GM23338 (cell line): ENCODE measurements around the gene TYMP. TPM values are rescaled to one million over a fixed set of nuclear protein-coding genes. Genes with fewer than 3 reads are reported as not detected.

Experiments
- ATAC-seq: fragments of 200-7000 bp; cut with Tn5 transposase; 3 replicates; pipeline ENCODE4 v1.9.1; 2020
- DNase-seq: peaks from one replicate; pipeline ENCODE4 v3.0.0-alpha.2; 2015; ENCODE audit warnings: low spot score
- H2AFZ ChIP-seq: fragments of 200-600 bp; sonication (generic); 2 replicates; pipeline ENCODE4 v1.8.0; 2016; ENCODE audit warnings: antibody characterized with exemption, mild to moderate bottlenecking, moderate library complexity
- H3F3A ChIP-seq: fragments of 200-600 bp; sonication (generic); replicated peaks from 2 replicates; pipeline ENCODE4 v1.8.0; 2017; ENCODE audit warnings: antibody characterized with exemption, mixed run types, low read depth
- H3K27ac ChIP-seq: fragments of 200-600 bp; sonication (generic); 2 replicates; pipeline ENCODE4 v1.6.1; 2016; ENCODE audit warnings: low read depth
- H3K27me3 ChIP-seq: fragments of 200-600 bp; sonication (generic); 2 replicates; pipeline ENCODE4 v1.8.0; 2016; ENCODE audit warnings: mild to moderate bottlenecking, mixed run types, moderate library complexity; ENCODE audit not compliant: insufficient read depth
- H3K36me3 ChIP-seq: fragments of 200-600 bp; sonication (generic); 2 replicates; pipeline ENCODE4 v1.8.0; 2016; ENCODE audit warnings: mild to moderate bottlenecking; ENCODE audit not compliant: insufficient read depth
- H3K4me1 ChIP-seq: fragments of 200-600 bp; sonication (generic); 2 replicates; pipeline ENCODE4 v1.8.0; 2016; ENCODE audit warnings: mild to moderate bottlenecking, moderate library complexity; ENCODE audit not compliant: insufficient read depth
- H3K4me2 ChIP-seq: fragments of 200-600 bp; sonication (generic); 2 replicates; pipeline ENCODE4 v1.7.1; 2017; ENCODE audit warnings: mixed run types
- H3K4me3 ChIP-seq: fragments of 200-600 bp; sonication (generic); 2 replicates; pipeline ENCODE4 v1.6.1; 2016; ENCODE audit warnings: mixed run types
- H3K79me2 ChIP-seq: fragments of 200-600 bp; sonication (generic); replicated peaks from 2 replicates; pipeline ENCODE4 v1.8.0; 2017; ENCODE audit warnings: mild to moderate bottlenecking; ENCODE audit not compliant: insufficient read depth
- H3K9me2 ChIP-seq: fragments of 200-600 bp; sonication (generic); 2 replicates; pipeline ENCODE4 v1.8.0; 2017; ENCODE audit not compliant: insufficient read depth
- H4K20me1 ChIP-seq: fragments of 200-600 bp; sonication (generic); replicated peaks from 2 replicates; pipeline ENCODE4 v1.8.0; 2017; ENCODE audit warnings: mild to moderate bottlenecking; ENCODE audit not compliant: insufficient read depth
- H3K27ac Mint-ChIP-seq: 2 replicates; pipeline ENCODE4 v1.8.0; 2020; ENCODE audit warnings: inconsistent platforms, mild to moderate bottlenecking, moderate library complexity, mixed read lengths
- H3K27me3 Mint-ChIP-seq: 3 replicates; pipeline ENCODE4 v1.8.0; 2022; ENCODE audit warnings: low read depth, mild to moderate bottlenecking, moderate library complexity, mixed read lengths, inconsistent platforms; ENCODE audit not compliant: insufficient read depth, poor library complexity
- H3K36me3 Mint-ChIP-seq: 3 replicates; pipeline ENCODE4 v1.8.0; 2021; ENCODE audit warnings: low read depth, mild to moderate bottlenecking, inconsistent platforms, moderate library complexity, mixed read lengths
- H3K4me1 Mint-ChIP-seq: 3 replicates; pipeline ENCODE4 v1.8.0; 2020; ENCODE audit warnings: mild to moderate bottlenecking, inconsistent platforms, mixed read lengths
- H3K4me3 Mint-ChIP-seq: 3 replicates; pipeline ENCODE4 v1.8.0; 2021; ENCODE audit warnings: moderate library complexity, mild to moderate bottlenecking, inconsistent platforms, mixed read lengths
- H3K9me3 Mint-ChIP-seq: 3 replicates; pipeline ENCODE4 v1.8.0; 2020; ENCODE audit warnings: moderate library complexity, mild to moderate bottlenecking, inconsistent platforms, mixed read lengths
- EZH2 ChIP-seq: fragments of 200-600 bp; sonication (generic); IDR thresholded peaks from one replicate; pipeline ENCODE4 v1.8.0; 2017; ENCODE audit warnings: antibody characterized with exemption, mild to moderate bottlenecking, low read depth; ENCODE audit not compliant: unreplicated experiment
- POLR2AphosphoS5 ChIP-seq: IDR thresholded peaks from 2 replicates; pipeline ENCODE4 v1.6.1; 2016; ENCODE audit warnings: antibody characterized with exemption, low read depth
- REST ChIP-seq: IDR thresholded peaks from one replicate; pipeline ENCODE4 v1.6.1; 2018; ENCODE audit warnings: antibody characterized with exemption; ENCODE audit not compliant: unreplicated experiment
- ZNF114 ChIP-seq: fragments of 250-450 bp; sonication (Bioruptor Pico); IDR thresholded peaks from 2 replicates; pipeline ENCODE4 v1.5.0; 2020; ENCODE audit warnings: mild to moderate bottlenecking, moderate library complexity
- ZNF331 ChIP-seq: fragments of 250-450 bp; sonication (Bioruptor Pico); IDR thresholded peaks from 2 replicates; pipeline ENCODE4 v1.5.0; 2020; ENCODE audit warnings: low read depth, mild to moderate bottlenecking, moderate library complexity
- ZNF462 ChIP-seq: fragments of 250-450 bp; sonication (Bioruptor Pico); IDR thresholded peaks from 2 replicates; pipeline ENCODE4 v1.5.0; 2020; ENCODE audit warnings: mild to moderate bottlenecking, moderate library complexity
- polyA plus RNA-seq: library from polyadenylated mRNA; unstranded; fragments of >200 nt; fragmentation: Nextera tagmentation; extraction: Ambion mirVana; gene quantifications from 2 replicates; pipeline ENCODE4 v1.2.1, GENCODE V29; 2016
- total RNA-seq: library from RNA; depleted of rRNA; stranded (reverse); fragments of >200 nt; shearing (Covaris generic); gene quantifications from 2 replicates; pipeline ENCODE4 v1.2.3, GENCODE V29; 2014

Gene TYMP
- total and polyA plus RNA-seq, 2 experiments from 2014 or later, result 0.28 to 1.8 TPM

- no peak for DNase-seq
- Mint-ChIP-seq H3K9me3 (no peaks in the 10 kb centered on the region; the same call in 2 of the 3 replicates), H3K27me3 (peaks cover 25% of the 10 kb centered on the region), H3K4me3 (no peak overlapping the region), H3K4me1 (peaks cover 3% of the 10 kb centered on the region; the same call in 1 of the 3 replicates), H3K27ac (no peak overlapping the region), H3K36me3 (0 out of 3 replicates have a peak, but pooled peaks cover 3% of the 10 kb centered on the region)
- Histone ChIP-seq H2AFZ (no peak overlapping the region), H3F3A (no peaks in the 10 kb centered on the region), H3K27me3 (peaks cover 23% of the 10 kb centered on the region), H3K4me1 (no peaks in the 10 kb centered on the region), H3K79me2 (no peaks in the 10 kb centered on the region), H3K4me2 (no peak overlapping the region), H3K4me3 (no peak overlapping the region), H4K20me1 (no peaks in the 10 kb centered on the region), H3K36me3 (no peaks in the 10 kb centered on the region), H3K27ac (no peak overlapping the region), H3K9me2 (no peaks in the 10 kb centered on the region)
- no peak for ATAC-seq
- TF ChIP-seq POLR2AphosphoS5, result no peak
- no peak for TF ChIP-seq ZNF462 (CRISPR knock-in tag)
- no peak for TF ChIP-seq ZNF114 (CRISPR knock-in tag)
- no peak for TF ChIP-seq EZH2
- no peak for TF ChIP-seq REST
- no peak for TF ChIP-seq ZNF331
These were observed 46.3 kb downstream of the TYMP start for GRCh38 chr22:50483556-50483955.
